ENCODE measurements around the gene NT5C3B.
"Not testable (repeated sequence)": the region's sequence is repeated elsewhere in the genome, so short reads cannot be mapped to it uniquely, and the experiment has no call there.

NT5C3B gene

GRCh38 chr17:41779954-41780353 is 56.1 kb downstream of the NT5C3B start:
- no peak for DNase-seq

DNA sequence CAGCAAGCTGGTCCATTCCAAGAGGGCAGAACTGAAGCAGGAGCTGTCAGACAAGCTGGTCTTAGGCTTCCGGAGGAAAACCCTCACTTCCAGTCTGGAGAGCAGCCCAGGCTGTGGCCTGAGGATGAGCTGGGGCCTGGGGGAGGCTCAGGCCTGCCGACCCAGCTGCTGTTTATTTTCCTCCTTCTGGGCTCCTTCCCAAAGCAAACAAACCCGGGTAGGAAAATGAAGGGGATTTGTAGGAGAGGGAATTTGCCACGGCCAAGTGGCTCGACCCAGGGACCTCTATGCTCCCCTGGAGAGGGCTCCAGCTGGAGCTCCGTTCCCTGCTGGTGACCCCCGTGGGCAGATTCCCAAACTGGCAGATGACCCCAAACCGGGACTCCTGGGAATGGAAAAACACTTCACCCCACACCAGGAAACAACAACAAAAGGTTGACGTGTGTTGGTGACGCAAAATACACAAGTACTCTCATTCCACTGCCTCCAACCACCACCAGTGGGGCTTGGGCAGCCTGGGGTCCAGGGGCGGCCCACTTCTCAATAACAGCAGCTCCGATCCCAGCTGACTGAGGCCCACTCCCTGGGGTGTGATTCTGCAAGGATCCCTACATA is 58.4 kb downstream of the NT5C3B start:
- DNase-seq, result no peak

DNA sequence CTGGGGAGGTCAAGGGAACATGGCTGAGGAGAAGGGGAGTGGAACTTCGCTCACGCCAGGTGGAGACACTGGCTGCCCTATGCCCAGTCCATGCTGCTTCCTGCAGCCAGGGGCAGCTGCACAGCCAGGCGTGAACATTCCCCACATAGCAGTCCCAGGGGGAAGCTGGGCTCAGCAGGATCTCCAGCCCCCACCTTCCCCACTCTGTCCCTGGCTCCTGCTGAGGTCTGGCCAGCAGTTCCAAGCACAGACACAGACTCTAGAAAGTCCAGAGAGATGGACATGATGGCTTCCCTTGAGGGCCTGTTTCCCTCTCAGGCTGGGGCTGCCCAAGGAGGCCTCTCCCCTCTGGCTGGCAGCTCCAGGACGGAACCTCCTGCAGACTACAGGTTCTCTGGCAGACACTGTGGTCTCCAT is 58.9 kb downstream of the NT5C3B start:
- no peak for DNase-seq

DNA sequence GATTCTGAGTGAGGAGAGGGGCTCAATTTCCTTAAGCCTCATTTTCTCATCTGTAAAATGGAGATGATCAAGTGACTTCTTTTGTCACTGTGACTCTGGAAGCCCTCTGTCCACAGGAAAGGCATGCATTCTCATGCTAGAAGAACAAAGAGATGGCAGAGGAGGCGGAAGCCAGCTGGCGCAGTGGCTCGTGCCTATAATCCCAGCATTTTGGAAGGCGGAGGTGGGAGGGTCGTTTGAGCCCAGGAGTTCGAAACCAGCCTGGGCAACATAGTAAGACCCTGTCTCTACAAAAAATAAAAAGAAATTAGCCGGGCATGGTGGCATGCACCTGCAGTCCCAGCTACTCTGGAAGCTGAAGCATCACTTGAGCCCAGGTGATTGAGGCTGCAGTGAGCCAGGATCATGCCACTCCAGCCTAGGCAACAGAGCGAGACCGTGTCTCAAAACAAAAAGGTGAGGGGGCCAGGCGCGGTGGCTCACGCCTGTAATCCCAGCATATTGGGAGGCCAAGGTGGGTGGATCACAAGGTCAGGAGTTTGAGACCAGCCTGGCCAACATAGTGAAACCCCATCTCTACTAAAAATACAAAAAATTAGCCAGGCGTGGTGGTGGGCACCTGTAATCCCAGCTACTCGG is 59.7 kb downstream of the NT5C3B start:
- DNase-seq, result not testable (repeated sequence)

DNA sequence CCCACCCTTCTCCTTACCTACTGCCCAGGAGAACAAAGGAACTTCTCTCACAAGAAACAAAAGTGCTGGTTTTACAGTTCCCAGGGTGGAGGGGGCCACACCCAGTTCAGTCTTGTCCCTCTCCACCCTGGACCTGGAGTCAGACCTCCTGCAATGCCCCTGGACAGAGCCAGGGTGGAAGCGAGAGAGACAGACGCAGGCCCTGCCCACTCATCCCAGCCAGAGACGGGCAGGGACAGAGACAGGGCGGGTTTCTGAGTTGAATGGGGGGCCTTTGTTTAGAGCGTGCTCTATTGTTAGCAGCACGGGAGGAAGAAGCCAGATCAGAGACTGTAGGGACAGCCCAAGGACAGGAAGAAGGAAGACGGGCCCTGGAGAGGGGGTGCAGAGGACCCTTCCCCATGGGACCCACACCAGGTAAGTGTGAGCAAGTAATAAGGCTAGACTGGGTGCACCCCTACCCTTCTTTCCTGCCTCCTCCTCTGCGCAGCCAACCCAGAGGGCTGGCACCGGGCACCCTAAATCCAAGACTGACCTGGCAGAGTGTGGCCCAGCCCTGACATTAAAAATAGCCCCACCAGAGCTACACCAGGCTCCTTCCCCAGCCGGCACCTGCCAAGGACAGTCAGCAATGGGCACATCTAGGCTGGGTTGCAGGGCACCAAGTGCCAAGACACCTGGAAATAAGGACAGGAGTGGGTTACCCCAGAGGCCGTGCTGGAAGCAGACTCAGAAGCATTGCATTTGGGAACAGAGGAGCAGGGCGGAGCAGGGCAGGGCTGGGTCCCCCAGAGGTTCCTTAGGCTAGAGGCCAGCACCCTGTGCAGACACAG is 60.4 kb downstream of the NT5C3B start:
- DNase-seq, result no peak
